ENCODE measurements around the gene ADAMTS9.

DNA sequence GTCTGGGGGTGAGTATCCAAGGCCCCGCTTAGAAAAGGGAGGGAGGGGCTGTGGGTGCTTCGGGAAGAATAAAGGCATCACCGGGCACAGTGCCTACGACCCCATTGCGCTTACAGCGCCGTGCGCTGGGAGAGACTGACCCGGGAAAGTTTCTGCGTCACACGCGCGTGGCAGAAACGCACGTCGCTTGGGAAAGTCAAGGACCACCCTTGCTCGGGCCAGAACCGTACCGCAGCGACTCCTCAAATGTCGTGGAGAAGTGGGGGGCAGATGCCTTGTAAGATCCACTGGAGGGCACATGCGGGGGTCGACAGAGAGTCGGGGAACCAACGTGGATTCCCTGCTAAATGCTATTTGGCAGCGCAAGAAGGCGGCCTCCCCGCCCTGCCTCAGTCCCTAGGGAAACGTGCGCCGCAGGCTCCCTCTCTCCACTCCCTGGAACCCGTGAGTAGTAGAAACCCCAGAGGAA is 2.4 kb downstream of the ADAMTS9 start:
- TF ChIP-seq, protein P1, sequence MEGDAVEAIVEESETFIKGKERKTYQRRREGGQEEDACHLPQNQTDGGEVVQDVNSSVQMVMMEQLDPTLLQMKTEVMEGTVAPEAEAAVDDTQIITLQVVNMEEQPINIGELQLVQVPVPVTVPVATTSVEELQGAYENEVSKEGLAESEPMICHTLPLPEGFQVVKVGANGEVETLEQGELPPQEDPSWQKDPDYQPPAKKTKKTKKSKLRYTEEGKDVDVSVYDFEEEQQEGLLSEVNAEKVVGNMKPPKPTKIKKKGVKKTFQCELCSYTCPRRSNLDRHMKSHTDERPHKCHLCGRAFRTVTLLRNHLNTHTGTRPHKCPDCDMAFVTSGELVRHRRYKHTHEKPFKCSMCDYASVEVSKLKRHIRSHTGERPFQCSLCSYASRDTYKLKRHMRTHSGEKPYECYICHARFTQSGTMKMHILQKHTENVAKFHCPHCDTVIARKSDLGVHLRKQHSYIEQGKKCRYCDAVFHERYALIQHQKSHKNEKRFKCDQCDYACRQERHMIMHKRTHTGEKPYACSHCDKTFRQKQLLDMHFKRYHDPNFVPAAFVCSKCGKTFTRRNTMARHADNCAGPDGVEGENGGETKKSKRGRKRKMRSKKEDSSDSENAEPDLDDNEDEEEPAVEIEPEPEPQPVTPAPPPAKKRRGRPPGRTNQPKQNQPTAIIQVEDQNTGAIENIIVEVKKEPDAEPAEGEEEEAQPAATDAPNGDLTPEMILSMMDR (IDR thresholded peaks at IDR 0.05): no peak
- TF ChIP-seq EZH2 (IDR thresholded peaks at IDR 0.05; ENCODE audit: borderline replicate concordance, insufficient read depth, low read depth, low read length, poor library complexity, severe bottlenecking): no peak

All from B cell (primary cell).